Superior temporal gyrus (tissue), 1 donor: ENCODE data around the gene TENT4B.

Source experiments
- DNase-seq: peaks from one replicate; pipeline ENCODE4 v3.0.0-alpha.2; 2016; ENCODE audit errors: extremely low spot score

The TENT4B gene

GRCh38 chr16:50256604-50257003, 103.5 kb downstream of the TENT4B start:
- DNase-seq = no peak

- no peak for DNase-seq
Observed at GRCh38 chr16:50257876-50258275, 104.8 kb downstream of the TENT4B start.

GRCh38 chr16:50259334-50260205, 106.5 kb downstream of the TENT4B start:
- no peak for DNase-seq

GRCh38 chr16:50260206-50261159, 107.4 kb downstream of the TENT4B start:
- no peak for DNase-seq

- DNase-seq = no peak
Observed at GRCh38 chr16:50261160-50261706, 108.1 kb downstream of the TENT4B start.

GRCh38 chr16:50261707-50262235, 108.7 kb downstream of the TENT4B start:
- no peak for DNase-seq

GRCh38 chr16:50263060-50263909, 110.2 kb downstream of the TENT4B start:
- DNase-seq = no peak

GRCh38 chr16:50263940-50264929, 111.1 kb downstream of the TENT4B start:
- DNase-seq = no peak

GRCh38 chr16:50265260-50265659, 112.2 kb downstream of the TENT4B start:
- DNase-seq = no peak

- no peak for DNase-seq
Observed at GRCh38 chr16:50265716-50266336, 112.7 kb downstream of the TENT4B start.

GRCh38 chr16:50266337-50267091, 113.4 kb downstream of the TENT4B start, which contains the start of gene ADCY7:
ADCY7 (plus strand) TSS chr16:50266551; CDS start chr16:50288180, 21,629 bp downstream.
- DNase-seq = no peak

GRCh38 chr16:50267151-50267631, 114.1 kb downstream of the TENT4B start:
- no peak for DNase-seq

GRCh38 chr16:50267651-50268050, 114.5 kb downstream of the TENT4B start:
- DNase-seq = no peak

- DNase-seq = no peak
Observed at GRCh38 chr16:50268352-50268751, 115.2 kb downstream of the TENT4B start.

- no peak for DNase-seq
Observed at GRCh38 chr16:50269061-50269705, 116.1 kb downstream of the TENT4B start.

- DNase-seq = no peak
Observed at GRCh38 chr16:50269769-50270509, 116.8 kb downstream of the TENT4B start.
